GM21367 (cell line): ENCODE measurements around the gene N4BP2L1.

Experiments
- ATAC-seq: cut with Tn5 transposase; IDR thresholded peaks from one replicate; pipeline ENCODE4 v1.9.1; 2021; ENCODE audit not compliant: unreplicated experiment

Gene N4BP2L1

GRCh38 chr13:32432856-32433255 is 4.9 kb upstream of the N4BP2L1 start:
- no peak for ATAC-seq

GRCh38 chr13:32431361-32431760 is 3.4 kb upstream of the N4BP2L1 start:
- ATAC-seq = no peak

GRCh38 chr13:32430018-32430747 is 2.3 kb upstream of the N4BP2L1 start:
- no peak for ATAC-seq

GRCh38 chr13:32429433-32429909 is 1.5 kb upstream of the N4BP2L1 start:
- ATAC-seq = no peak

- ATAC-seq = no peak
Measured at GRCh38 chr13:32428581-32429432, 877 bp upstream of the N4BP2L1 start.

GRCh38 chr13:32426990-32427851 is 709 bp downstream of the N4BP2L1 start:
- ATAC-seq = peak; percentile 11

- peak; percentile 38 for ATAC-seq
Measured at GRCh38 chr13:32426191-32426989, 1.5 kb downstream of the N4BP2L1 start.

GRCh38 chr13:32425158-32425557 is 2.8 kb downstream of the N4BP2L1 start:
- no peak for ATAC-seq

- no peak for ATAC-seq
Measured at GRCh38 chr13:32423592-32423991, 4.3 kb downstream of the N4BP2L1 start.

GRCh38 chr13:32419862-32420261 is 8.1 kb downstream of the N4BP2L1 start:
- ATAC-seq = no peak

GRCh38 chr13:32417995-32418394 is 9.9 kb downstream of the N4BP2L1 start:
- ATAC-seq = no peak

GRCh38 chr13:32415019-32415418 is 12.9 kb downstream of the N4BP2L1 start:
- no peak for ATAC-seq

GRCh38 chr13:32414580-32414979 is 13.3 kb downstream of the N4BP2L1 start:
- no peak for ATAC-seq

- ATAC-seq = no peak
Measured at GRCh38 chr13:32413284-32413683, 14.6 kb downstream of the N4BP2L1 start.

GRCh38 chr13:32409561-32410421 is 18.1 kb downstream of the N4BP2L1 start:
- no peak for ATAC-seq

GRCh38 chr13:32409001-32409313 is 19.0 kb downstream of the N4BP2L1 start:
- no peak for ATAC-seq

- no peak for ATAC-seq
Measured at GRCh38 chr13:32408296-32409000, 19.5 kb downstream of the N4BP2L1 start.

GRCh38 chr13:32407854-32408253 is 20.1 kb downstream of the N4BP2L1 start:
- ATAC-seq = peak; percentile 64

- no peak for ATAC-seq
Measured at GRCh38 chr13:32403108-32403507, 24.8 kb downstream of the N4BP2L1 start.
